HFFc6 (cell line): ENCODE data around the gene BBS10. TPM values are rescaled to one million over a fixed set of nuclear protein-coding genes. Genes with fewer than 3 reads are reported as not detected.

Experiments
- DNase-seq: peaks from one replicate; pipeline ENCODE4 v3.0.0-alpha.2; 2018
- H3K27ac Mint-ChIP-seq: 2 replicates; pipeline ENCODE4 v1.8.0; 2020; ENCODE audit warnings: mild to moderate bottlenecking, mixed read lengths
- H3K27me3 Mint-ChIP-seq: 2 replicates; pipeline ENCODE4 v1.8.0; 2021; ENCODE audit warnings: mild to moderate bottlenecking, moderate library complexity, mixed read lengths; ENCODE audit not compliant: insufficient read depth
- H3K36me3 Mint-ChIP-seq: 2 replicates; pipeline ENCODE4 v1.8.0; 2021; ENCODE audit warnings: low read depth, mixed read lengths
- H3K4me1 Mint-ChIP-seq: 2 replicates; pipeline ENCODE4 v1.8.0; 2020; ENCODE audit warnings: low read depth, mixed read lengths
- H3K4me3 Mint-ChIP-seq: 2 replicates; pipeline ENCODE4 v1.8.0; 2020; ENCODE audit warnings: mild to moderate bottlenecking, moderate library complexity, mixed read lengths
- H3K9me3 Mint-ChIP-seq: 2 replicates; pipeline ENCODE4 v1.8.0; 2020; ENCODE audit warnings: mild to moderate bottlenecking, mixed read lengths
- CTCF ChIP-seq: fragments of 200-600 bp; sonication (generic); IDR thresholded peaks from 2 replicates; pipeline ENCODE4 v1.5.0; 2021; ENCODE audit warnings: antibody characterized with exemption, mild to moderate bottlenecking
- total RNA-seq, 6 experiments: library from RNA; stranded (reverse); fragmentation: NEBNext Ultra II Directional; extraction: Animal tissue kit (Norgen Biotek cat#: 25700); gene quantifications; 2 replicates in 1 of 6; 3 replicates in 5 of 6; pipeline ENCODE4 v1.2.3, GENCODE V29; 2021

BBS10 gene
- total RNA-seq, 6 experiments from 2014 or later, result 10.0 to 11.8 (median 10.8) TPM

DNA sequence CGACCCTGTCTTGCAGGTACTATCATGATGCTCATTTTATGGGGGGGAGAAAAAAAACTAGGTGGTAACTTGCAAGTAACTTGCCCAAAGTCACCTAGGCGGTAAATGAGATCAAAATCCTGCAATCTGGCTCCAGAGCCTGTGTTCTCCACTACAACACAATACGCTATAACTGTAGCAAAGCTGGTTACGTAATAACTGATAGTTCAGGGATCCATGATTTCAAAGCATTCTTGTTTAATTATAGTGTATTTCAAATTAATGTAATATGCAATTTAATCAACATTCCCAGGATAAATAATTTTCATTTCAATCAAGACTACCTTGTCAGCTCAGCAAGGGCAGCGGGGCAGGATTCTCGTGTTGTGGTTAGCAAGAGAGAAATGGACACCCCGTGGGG is 31.7 kb downstream of the BBS10 start:
- H3K27me3 Mint-ChIP-seq, result no peaks in the 10 kb centered on the region
- no peak overlapping the region for H3K27ac Mint-ChIP-seq
- no peak overlapping the region for H3K4me3 Mint-ChIP-seq
- peaks cover 13% of the 10 kb centered on the region; the same call in 1 of the 2 replicates for H3K9me3 Mint-ChIP-seq
- TF ChIP-seq CTCF, result no peak
- peaks cover 27% of the 10 kb centered on the region for H3K4me1 Mint-ChIP-seq
- DNase-seq, result no peak
- peaks cover 12% of the 10 kb centered on the region for H3K36me3 Mint-ChIP-seq

DNA sequence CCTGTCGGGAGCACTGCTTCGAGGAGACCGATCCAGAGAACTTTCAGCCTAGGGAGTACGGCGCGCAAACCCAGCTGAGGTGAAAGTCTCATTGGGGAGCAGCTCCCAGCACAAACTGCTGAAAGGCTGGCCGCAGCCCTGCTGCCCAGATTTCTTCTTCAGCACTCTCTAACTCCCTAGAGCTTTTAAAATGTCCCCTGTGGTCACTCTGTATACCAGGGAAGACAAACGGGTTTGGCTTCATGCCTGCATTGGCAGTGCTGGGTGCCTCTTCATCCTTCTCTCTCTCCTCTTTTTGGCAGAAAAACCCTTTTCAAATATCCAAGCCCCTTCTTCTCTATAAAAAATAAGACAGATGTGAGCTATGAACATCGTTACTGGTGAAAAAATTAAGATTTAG is 34.9 kb downstream of the BBS10 start:
- TF ChIP-seq CTCF, result no peak
- H3K9me3 Mint-ChIP-seq, result no peaks in the 10 kb centered on the region
- no peak for DNase-seq
- H3K27ac Mint-ChIP-seq, result no peak overlapping the region
- peaks cover 37% of the 10 kb centered on the region for H3K4me1 Mint-ChIP-seq
- no peak overlapping the region for H3K4me3 Mint-ChIP-seq
- H3K36me3 Mint-ChIP-seq, result peaks cover 4% of the 10 kb centered on the region; the same call in 1 of the 2 replicates
- peaks cover 2% of the 10 kb centered on the region; the same call in 1 of the 2 replicates for H3K27me3 Mint-ChIP-seq

GRCh38 chr12:76312315-76312714 is 35.9 kb downstream of the BBS10 start:
- H3K27ac Mint-ChIP-seq, result peak overlapping the region; percentile 69; the same call in 1 of the 2 replicates
- H3K27me3 Mint-ChIP-seq, result peaks cover 2% of the 10 kb centered on the region; the same call in 1 of the 2 replicates
- H3K36me3 Mint-ChIP-seq, result peaks cover 9% of the 10 kb centered on the region
- DNase-seq, result no peak
- no peak overlapping the region for H3K4me3 Mint-ChIP-seq
- no peak for TF ChIP-seq CTCF
- peaks cover 41% of the 10 kb centered on the region for H3K4me1 Mint-ChIP-seq
- H3K9me3 Mint-ChIP-seq, result no peaks in the 10 kb centered on the region

- Mint-ChIP-seq H3K27ac (peak overlapping the region; percentile 69; the same call in 1 of the 2 replicates), H3K27me3 (peaks cover 2% of the 10 kb centered on the region; the same call in 1 of the 2 replicates)
- peak; percentile 64 for DNase-seq
Observed at GRCh38 chr12:76311796-76312195, 36.4 kb downstream of the BBS10 start.

DNA sequence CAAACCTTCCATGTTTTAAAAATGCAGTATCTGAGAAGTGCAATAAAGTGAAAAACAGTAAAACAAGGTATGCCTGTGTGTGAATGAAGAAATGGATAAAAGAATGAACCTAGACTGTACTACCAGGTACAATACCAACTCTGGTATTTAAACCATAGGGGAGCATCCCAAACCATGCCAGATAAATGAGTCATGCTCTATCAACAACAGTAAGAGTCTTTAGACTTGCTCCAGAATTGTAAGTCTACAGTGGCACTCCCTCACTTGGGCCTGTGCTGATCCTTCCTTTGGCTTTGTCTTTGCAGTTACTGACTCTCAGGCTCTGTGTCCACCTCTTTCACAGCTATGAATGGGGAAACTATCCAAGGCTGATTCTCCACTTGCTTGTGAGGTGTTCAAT is 38.1 kb downstream of the BBS10 start:
- Mint-ChIP-seq H3K4me3 (no peak overlapping the region), H3K27me3 (peaks cover 2% of the 10 kb centered on the region; the same call in 1 of the 2 replicates), H3K27ac (no peak overlapping the region; the same call in 1 of the 2 replicates), H3K4me1 (peaks cover 47% of the 10 kb centered on the region), H3K9me3 (no peaks in the 10 kb centered on the region), H3K36me3 (peaks cover 21% of the 10 kb centered on the region)
- TF ChIP-seq CTCF, result no peak
- DNase-seq, result peak; percentile 42

More at GRCh38 chr12:76311796-76312195, 36.4 kb downstream of the BBS10 start:
- H3K4me3 Mint-ChIP-seq, result no peak overlapping the region; the same call in 1 of the 2 replicates
- H3K4me1 Mint-ChIP-seq, result peaks cover 46% of the 10 kb centered on the region
- peaks cover 13% of the 10 kb centered on the region for H3K36me3 Mint-ChIP-seq
- H3K9me3 Mint-ChIP-seq, result no peaks in the 10 kb centered on the region
- TF ChIP-seq CTCF, result no peak
